Endothelial cell of umbilical vein (primary cell): ENCODE data around the gene ASB2. TPM values are rescaled to one million over a fixed set of nuclear protein-coding genes. Genes with fewer than 3 reads are reported as not detected.

Experiments
- BruUV-seq: library from RNA; stranded (reverse); fragments of 400-500 nt; replicated peaks from 2 replicates; lab custom pipeline; 2021; lab: Mats Ljungman, UMichigan
- CTCF ChIA-PET: fragments of 300-600, 350-600 bp; sonication (Branson Sonifier 250); formaldehyde crosslinking; loops from one replicate; lab custom pipeline; 2021; ENCODE audit warnings: antibody characterized with exemption, inconsistent platforms; lab: Charles Lee
- POLR2A ChIA-PET: fragments of 300-600, 350-600 bp; sonication (Branson Sonifier 250); formaldehyde crosslinking; loops from one replicate; lab custom pipeline; 2021; ENCODE audit warnings: antibody characterized with exemption, inconsistent platforms; lab: Charles Lee
- DNase-seq: peaks from one replicate; pipeline ENCODE4 v3.0.0-alpha.2; 2011; ENCODE audit warnings: low read depth, low spot score
- FAIRE-seq: peaks from 2 replicates; lab custom pipeline; 2011; peaks lifted over from hg19 to GRCh38; lab: Jason Lieb, UNC
- H2AFZ ChIP-seq: 2 replicates; pipeline ENCODE4 v1.6.0; 2012; ENCODE audit warnings: low read depth, low read length, control low read depth, inconsistent platforms
- H3K27ac ChIP-seq: 2 replicates; pipeline ENCODE4 v1.5.1; 2011; ENCODE audit warnings: low read depth, mild to moderate bottlenecking, control low read depth, low read length, moderate library complexity; ENCODE audit not compliant: insufficient read depth
- H3K27me3 ChIP-seq, 2 experiments: 2 replicates each; pipeline versions ENCODE4 v1.6.0 to v1.6.1; 2011; ENCODE audit warnings: low read length in 2 of 2, mixed read lengths in 1 of 2; ENCODE audit not compliant: control insufficient read depth in 2 of 2, insufficient read depth in 2 of 2
- H3K36me3 ChIP-seq, 2 experiments: 2 replicates in 1 of 2; 3 replicates in 1 of 2; pipeline ENCODE4 v1.5.1; 2011; ENCODE audit warnings: low read length in 2 of 2, mild to moderate bottlenecking in 1 of 2, moderate library complexity in 1 of 2; ENCODE audit not compliant: control insufficient read depth in 2 of 2, insufficient read depth in 2 of 2; ENCODE audit errors: extremely low read depth in 1 of 2
- H3K4me1 ChIP-seq: 3 replicates; pipeline ENCODE4 v1.5.1; 2011; ENCODE audit warnings: mild to moderate bottlenecking, low read length; ENCODE audit not compliant: control insufficient read depth, insufficient read depth; ENCODE audit errors: extremely low read depth
- H3K4me2 ChIP-seq: 2 replicates; pipeline ENCODE4 v1.6.1; 2011; ENCODE audit warnings: low read length, control low read depth, mixed read lengths; ENCODE audit not compliant: insufficient read depth
- H3K4me3 ChIP-seq, 3 experiments: fragments of 200-600 bp in 1 of 3; sonication (generic), shearing (Covaris generic) in 1 of 3; replicated peaks in 1 of 3; 2 replicates each; pipeline ENCODE4 v1.5.1; 2011 to 2016; ENCODE audit warnings: control low read depth in 3 of 3, low read length in 3 of 3, mild to moderate bottlenecking in 2 of 3, inconsistent platforms in 1 of 3, low read depth in 1 of 3, moderate library complexity in 1 of 3; ENCODE audit not compliant: insufficient read depth in 1 of 3
- H3K79me2 ChIP-seq: 2 replicates; pipeline ENCODE4 v1.6.0; 2012; ENCODE audit warnings: low read length, inconsistent platforms; ENCODE audit not compliant: control insufficient read depth, insufficient read depth
- H3K9ac ChIP-seq: replicated peaks from 2 replicates; pipeline ENCODE3; 2011; ENCODE audit warnings: low read length, control low read depth; ENCODE audit not compliant: insufficient read depth; ENCODE audit errors: extremely low read depth
- H3K9me1 ChIP-seq: replicated peaks from 3 replicates; pipeline ENCODE4 v1.6.0; 2011; ENCODE audit warnings: mild to moderate bottlenecking, low read length; ENCODE audit not compliant: control insufficient read depth, insufficient read depth; ENCODE audit errors: extremely low read depth
- H3K9me3 ChIP-seq: replicated peaks from 2 replicates; pipeline ENCODE4 v1.5.1; 2012; ENCODE audit warnings: low read length, inconsistent platforms; ENCODE audit not compliant: control insufficient read depth, insufficient read depth
- H4K20me1 ChIP-seq: replicated peaks from 2 replicates; pipeline ENCODE3; 2011; ENCODE audit warnings: mild to moderate bottlenecking, low read length; ENCODE audit not compliant: control insufficient read depth, insufficient read depth; ENCODE audit errors: extremely low read depth
- EZH2 ChIP-seq: IDR thresholded peaks from 2 replicates; pipeline ENCODE4 v1.6.1; 2012; ENCODE audit warnings: borderline replicate concordance, low read depth, mild to moderate bottlenecking, moderate library complexity, low read length, inconsistent platforms; ENCODE audit not compliant: severe bottlenecking
- FOS ChIP-seq: IDR thresholded peaks from 2 replicates; pipeline ENCODE4 v1.6.1; 2011; ENCODE audit warnings: mild to moderate bottlenecking, low read length, moderate library complexity, borderline replicate concordance; ENCODE audit not compliant: insufficient read depth
- GATA2 ChIP-seq: IDR thresholded peaks from 2 replicates; pipeline ENCODE4 v1.7.0; 2011; ENCODE audit warnings: low read depth, mild to moderate bottlenecking, moderate library complexity, mixed read lengths, low read length; ENCODE audit not compliant: insufficient read length, insufficient read depth
- JUN ChIP-seq: IDR thresholded peaks from 2 replicates; pipeline ENCODE4 v1.6.1; 2011; ENCODE audit warnings: borderline replicate concordance, low read depth; ENCODE audit not compliant: insufficient read length, insufficient read depth
- MYC ChIP-seq: IDR thresholded peaks from one replicate; pipeline ENCODE4 v1.6.1; 2011; ENCODE audit warnings: mild to moderate bottlenecking, low read depth, low read length
- POLR2A ChIP-seq: IDR thresholded peaks from 2 replicates; pipeline ENCODE4 v1.6.1; 2012; ENCODE audit warnings: low read depth, mild to moderate bottlenecking, control low read depth, low read length
- POLR2AphosphoS5 ChIP-seq: IDR thresholded peaks from 2 replicates; pipeline ENCODE4 v1.6.1; 2012; ENCODE audit warnings: low read depth, mild to moderate bottlenecking, control low read depth, low read length, moderate library complexity; ENCODE audit not compliant: insufficient read depth
- dilution Hi-C: fragments of 300-500 bp; cut with MboI; formaldehyde crosslinking; loops from one replicate; pipeline ENCODE4 v1.15.0; 2019; ENCODE audit warnings: low sequenced_read_pairs; ENCODE audit not compliant: extremely low pct_ligation_motif_present
- intact Hi-C: fragments of 100-400 bp; cut with micrococcal nuclease; formaldehyde crosslinking; loops from one replicate; pipeline ENCODE4 v1.10.0; 2022
- polyA plus RNA-seq, 4 experiments: library from polyadenylated mRNA; depleted of rRNA in 3 of 4; stranded (reverse) in 3 of 4; unstranded in 1 of 4; fragments of >200 nt; gene quantifications; 2 replicates each; pipeline versions ENCODE4 v1.2.1 to v1.2.3, GENCODE V29; 2011 to 2012; ENCODE audit warnings: missing spikeins in 1 of 4
- total RNA-seq: library from RNA; stranded (reverse); gene quantifications from 2 replicates; pipeline ENCODE4 v1.2.3, GENCODE V29; 2021
- TF ChIP-seq, protein P1 (sequence below): IDR thresholded peaks from 2 replicates; pipeline ENCODE4 v1.6.1; 2011; ENCODE audit not compliant: insufficient read depth, insufficient read length
- TF ChIP-seq, protein P2 (sequence below), 2 donors: IDR thresholded peaks; 1 replicate in 1 of 2; 2 replicates in 1 of 2; pipeline ENCODE4 v1.5.1; 2011; ENCODE audit warnings: low read length in 2 of 2, mild to moderate bottlenecking in 2 of 2, moderate library complexity in 2 of 2, control low read depth in 1 of 2, inconsistent platforms in 1 of 2, low read depth in 1 of 2; ENCODE audit not compliant: insufficient read depth in 1 of 2; ENCODE audit errors: extremely low read depth in 1 of 2

ASB2 gene
- total and polyA plus RNA-seq, 2 donors (not counting 3 experiments of a cell fraction or from before 2014, with no cell fraction given) = not detected

DNA sequence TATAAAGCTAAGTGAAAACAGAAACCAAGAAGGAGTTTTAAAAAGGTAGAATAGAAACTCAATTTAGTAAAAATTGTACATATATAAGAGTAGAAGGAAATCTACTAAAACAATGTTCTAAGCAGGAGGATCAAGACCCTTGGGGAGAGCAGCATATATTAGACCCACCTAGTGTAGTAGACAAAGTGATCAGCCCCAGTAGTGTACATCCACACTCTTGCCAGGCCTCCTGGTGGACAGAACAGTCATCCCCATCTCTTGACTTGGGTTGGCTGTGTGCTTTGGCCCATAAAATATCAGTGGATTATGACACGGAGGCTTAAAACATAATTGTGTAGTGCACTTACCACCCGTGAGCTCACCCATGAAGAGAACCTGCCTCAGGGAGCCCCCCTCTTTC lies 38.9 kb upstream of the ASB2 start:
- Histone ChIP-seq H3K4me3 (no peak overlapping the region), H3K4me2 (no peak overlapping the region), H3K9me3 (no peaks in the 10 kb centered on the region), H3K79me2 (no peaks in the 10 kb centered on the region), H4K20me1 (no peaks in the 10 kb centered on the region), H3K36me3 (no peaks in the 10 kb centered on the region), H2AFZ (no peak overlapping the region), H3K27me3 (peaks cover 0 to 5% of the 10 kb centered on the region in 2 experiments), H3K9me1 (no peaks in the 10 kb centered on the region), H3K9ac (no peak overlapping the region), H3K4me1 (no peaks in the 10 kb centered on the region), H3K27ac (no peak overlapping the region)
- no TSS peak for BruUV-seq
- DNase-seq (no peak), FAIRE-seq (no peak)
- intact Hi-C loops (no loop called here), dilution Hi-C loops (no loop called here)
- TF ChIP-seq POLR2A (no peak), GATA2 (no peak), JUN (no peak), POLR2AphosphoS5 (no peak), FOS (no peak)
- TF ChIP-seq, protein P1, sequence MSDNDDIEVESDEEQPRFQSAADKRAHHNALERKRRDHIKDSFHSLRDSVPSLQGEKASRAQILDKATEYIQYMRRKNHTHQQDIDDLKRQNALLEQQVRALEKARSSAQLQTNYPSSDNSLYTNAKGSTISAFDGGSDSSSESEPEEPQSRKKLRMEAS = no peak
- CTCF ChIA-PET = interaction anchor here (1.2 to 2.4 kb wide), 2 partner anchors 15 to 75 kb away, joined by 3 to 9 read pairs; no protein-coding TSS in a partner anchor
- POLR2A ChIA-PET = no interaction called here

DNA sequence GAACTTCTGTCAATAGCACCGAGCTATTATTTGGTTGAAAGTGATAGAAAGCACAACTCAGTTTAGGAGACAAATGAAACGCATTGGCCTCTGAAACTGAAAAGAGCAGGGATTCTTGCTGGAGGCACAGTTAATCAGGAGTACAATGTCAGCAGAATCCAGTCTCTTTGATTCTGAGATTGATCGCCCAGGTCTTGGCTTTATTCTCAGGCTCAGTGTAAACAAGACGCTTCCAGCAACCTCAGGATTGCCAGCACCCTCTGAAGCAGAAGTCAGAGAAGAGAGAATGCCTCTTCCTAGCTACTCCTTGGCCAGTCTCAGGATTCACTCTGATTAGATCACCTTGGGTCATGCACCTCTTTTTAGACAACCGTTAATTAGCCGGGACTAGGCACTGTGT lies 38.0 kb upstream of the ASB2 start:
- H4K20me1 ChIP-seq = no peaks in the 10 kb centered on the region
- ChIA-PET POLR2A (no interaction called here), CTCF (interaction anchor here (1.3 to 2.4 kb wide), 3 partner anchors 74 to 122 kb away, joined by 3 to 9 read pairs (median 6); no protein-coding TSS in a partner anchor)
- no TSS peak for BruUV-seq
- H3K4me2 ChIP-seq = no peak overlapping the region
- no peaks in the 10 kb centered on the region for H3K36me3 ChIP-seq
- dilution Hi-C loops = no loop called here
- no peaks in the 10 kb centered on the region for H3K79me2 ChIP-seq
- H3K9me1 ChIP-seq = no peaks in the 10 kb centered on the region
- no peak overlapping the region for H2AFZ ChIP-seq
- no peak for TF ChIP-seq POLR2AphosphoS5
- TF ChIP-seq GATA2 = no peak
- no peak for TF ChIP-seq POLR2A
- no peak for TF ChIP-seq MYC
- TF ChIP-seq, protein P1 = no peak
- TF ChIP-seq JUN = no peak
- TF ChIP-seq, protein P2, sequence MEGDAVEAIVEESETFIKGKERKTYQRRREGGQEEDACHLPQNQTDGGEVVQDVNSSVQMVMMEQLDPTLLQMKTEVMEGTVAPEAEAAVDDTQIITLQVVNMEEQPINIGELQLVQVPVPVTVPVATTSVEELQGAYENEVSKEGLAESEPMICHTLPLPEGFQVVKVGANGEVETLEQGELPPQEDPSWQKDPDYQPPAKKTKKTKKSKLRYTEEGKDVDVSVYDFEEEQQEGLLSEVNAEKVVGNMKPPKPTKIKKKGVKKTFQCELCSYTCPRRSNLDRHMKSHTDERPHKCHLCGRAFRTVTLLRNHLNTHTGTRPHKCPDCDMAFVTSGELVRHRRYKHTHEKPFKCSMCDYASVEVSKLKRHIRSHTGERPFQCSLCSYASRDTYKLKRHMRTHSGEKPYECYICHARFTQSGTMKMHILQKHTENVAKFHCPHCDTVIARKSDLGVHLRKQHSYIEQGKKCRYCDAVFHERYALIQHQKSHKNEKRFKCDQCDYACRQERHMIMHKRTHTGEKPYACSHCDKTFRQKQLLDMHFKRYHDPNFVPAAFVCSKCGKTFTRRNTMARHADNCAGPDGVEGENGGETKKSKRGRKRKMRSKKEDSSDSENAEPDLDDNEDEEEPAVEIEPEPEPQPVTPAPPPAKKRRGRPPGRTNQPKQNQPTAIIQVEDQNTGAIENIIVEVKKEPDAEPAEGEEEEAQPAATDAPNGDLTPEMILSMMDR (IDR thresholded peaks at IDR 0.05; ENCODE audit: extremely low read depth in 1 of 2, insufficient read depth in 1 of 2, low read depth in 1 of 2, low read length in 2 of 2) = no peak
- no peak for TF ChIP-seq EZH2
- TF ChIP-seq FOS = no peak
- H3K27ac ChIP-seq = no peak overlapping the region
- no peaks in the 10 kb centered on the region for H3K9me3 ChIP-seq
- no peaks in the 10 kb centered on the region for H3K4me1 ChIP-seq
- FAIRE-seq (no peak), DNase-seq (no peak)
- H3K4me3 ChIP-seq = no peak overlapping the region
- intact Hi-C loops = no loop called here
- H3K27me3 ChIP-seq = peaks cover 0 to 5% of the 10 kb centered on the region in 2 experiments
- H3K9ac ChIP-seq = no peak overlapping the region
